GM12878 (cell line): ENCODE measurements around the gene PTPRM. TPM values are rescaled to one million over a fixed set of nuclear protein-coding genes. Genes with fewer than 3 reads are reported as not detected.

Source experiments
- ATAC-seq: fragments of 200-7000 bp; cut with Tn5 transposase; 3 replicates; pipeline ENCODE4 v1.9.1; 2020; ENCODE audit warnings: mild to moderate bottlenecking, moderate library complexity
- BruUV-seq: library from RNA; stranded (reverse); fragments of 400-500 nt; replicated peaks from 2 replicates; lab custom pipeline; 2021; lab: Mats Ljungman, UMichigan
- CTCF ChIA-PET: fragments of 300-600 bp; sonication (Branson Sonifier 250); formaldehyde crosslinking; extraction: SDS; loops from one replicate; lab custom pipeline; 2021; ENCODE audit warnings: inconsistent platforms; lab: Yijun Ruan, JAX
- POLR2A ChIA-PET: fragments of 350-600 bp; formaldehyde crosslinking; extraction: SDS; loops from one replicate; lab custom pipeline; 2021; ENCODE audit warnings: inconsistent platforms; lab: Charles Lee
- RAD21 ChIA-PET: fragments of 300-600 bp; sonication (Branson Sonifier 250); formaldehyde crosslinking; loops from one replicate; lab custom pipeline; 2023; ENCODE audit warnings: antibody characterized with exemption; ENCODE audit not compliant: unreplicated experiment; lab: Charles Lee
- SMC1A ChIA-PET: fragments of 300-600 bp; sonication (Branson Sonifier 250); formaldehyde crosslinking; loops from one replicate; lab custom pipeline; 2023; ENCODE audit not compliant: unreplicated experiment, uncharacterized antibody; lab: Charles Lee
- DNase-seq: peaks from one replicate; pipeline ENCODE4 v3.0.0-alpha.2; 2011; ENCODE audit warnings: low read depth, low spot score
- FAIRE-seq: peaks from 3 replicates; lab custom pipeline; 2011; peaks lifted over from hg19 to GRCh38; lab: Jason Lieb, UNC
- H2AFZ ChIP-seq: 2 replicates; pipeline ENCODE4 v1.6.0; 2011; ENCODE audit warnings: low read depth, low read length, control low read depth; ENCODE audit not compliant: control insufficient read depth
- H3K27ac ChIP-seq: 2 replicates; pipeline ENCODE4 v1.5.1; 2011; ENCODE audit warnings: control low read depth; ENCODE audit not compliant: control insufficient read depth, insufficient read depth
- H3K27me3 ChIP-seq, 2 experiments: replicated peaks in 1 of 2; 2 replicates each; pipeline versions ENCODE4 v1.6.0 to v1.6.1; 2011; ENCODE audit warnings: low read length in 1 of 2; ENCODE audit not compliant: control insufficient read depth in 2 of 2, insufficient read depth in 2 of 2
- H3K36me3 ChIP-seq, 2 experiments: 2 replicates each; pipeline ENCODE4 v1.5.1; 2011; ENCODE audit warnings: low read length in 1 of 2; ENCODE audit not compliant: control insufficient read depth in 2 of 2, insufficient read depth in 2 of 2
- H3K4me1 ChIP-seq: 2 replicates; pipeline ENCODE4 v1.6.1; 2011; ENCODE audit warnings: mild to moderate bottlenecking, low read length, moderate library complexity, mixed read lengths; ENCODE audit not compliant: control insufficient read depth, insufficient read depth
- H3K4me2 ChIP-seq: 2 replicates; pipeline ENCODE4 v1.6.0; 2011; ENCODE audit warnings: control low read depth; ENCODE audit not compliant: control insufficient read depth, insufficient read depth
- H3K4me3 ChIP-seq: fragments of 200-600 bp; sonication (generic); 2 replicates; pipeline ENCODE4 v1.5.1; 2016
- H3K79me2 ChIP-seq: 2 replicates; pipeline ENCODE4 v1.6.0; 2011; ENCODE audit warnings: low read length; ENCODE audit not compliant: control insufficient read depth, insufficient read depth
- H3K9ac ChIP-seq: 2 replicates; pipeline ENCODE4 v1.8.0; 2011; ENCODE audit warnings: low read length, control low read depth, mixed read lengths; ENCODE audit not compliant: control insufficient read depth, insufficient read depth
- H3K9me3 ChIP-seq: replicated peaks from 3 replicates; pipeline ENCODE4 v1.5.1; 2011; ENCODE audit warnings: mild to moderate bottlenecking, low read length; ENCODE audit not compliant: control insufficient read depth, insufficient read depth
- H4K20me1 ChIP-seq: 2 replicates; pipeline ENCODE4 v1.6.0; 2011; ENCODE audit not compliant: control insufficient read depth, insufficient read depth
- BMI1 ChIP-seq: fragments of 450-650 bp; IDR thresholded peaks from 2 replicates; pipeline ENCODE4 v1.6.1; 2016; ENCODE audit warnings: mild to moderate bottlenecking, moderate library complexity, borderline replicate concordance
- DPF2 ChIP-seq: fragments of 450-650 bp; IDR thresholded peaks from 2 replicates; pipeline ENCODE4 v1.6.1; 2017; ENCODE audit warnings: mild to moderate bottlenecking
- E2F4 ChIP-seq: IDR thresholded peaks from 2 replicates; pipeline ENCODE4 v1.6.1; 2012; ENCODE audit warnings: low read depth, low read length, improper control_type of control experiment
- EP300 ChIP-seq, 2 experiments: fragments of 150-350 bp in 1 of 2; IDR thresholded peaks; 2 replicates each; pipeline ENCODE4 v1.6.1; 2011 to 2012; ENCODE audit warnings: low read depth in 2 of 2, low read length in 2 of 2, borderline replicate concordance in 1 of 2, improper control_type of control experiment in 1 of 2, inconsistent platforms in 1 of 2; ENCODE audit not compliant: control insufficient read depth in 1 of 2
- ETV6 ChIP-seq, 2 experiments: fragments of 450-650 bp in 1 of 2; IDR thresholded peaks in 1 of 2; conservative IDR thresholded peaks in 1 of 2; 2 replicates each; pipeline ENCODE4 v1.6.1; 2014; ENCODE audit warnings: antibody characterized with exemption in 1 of 2, borderline replicate concordance in 1 of 2, low read depth in 1 of 2, mild to moderate bottlenecking in 1 of 2, moderate library complexity in 1 of 2
- GATAD2B ChIP-seq: fragments of 450-650 bp; conservative IDR thresholded peaks from 2 replicates; pipeline ENCODE4 v1.6.1; 2017; ENCODE audit warnings: low read depth, mild to moderate bottlenecking, moderate library complexity
- HDAC2 ChIP-seq: fragments of 200-600 bp; sonication (generic); IDR thresholded peaks from 2 replicates; pipeline ENCODE4 v1.6.1; 2017
- MYC ChIP-seq: IDR thresholded peaks from 2 replicates; pipeline ENCODE4 v1.6.1; 2011; ENCODE audit warnings: mild to moderate bottlenecking, low read length, moderate library complexity, inconsistent platforms; ENCODE audit not compliant: insufficient read depth, insufficient replicate concordance, insufficient read length, severe bottlenecking
- NRF1 ChIP-seq: conservative IDR thresholded peaks from 2 replicates; pipeline ENCODE4 v1.6.1; 2011; ENCODE audit warnings: mild to moderate bottlenecking, low read depth, low read length, improper control_type of control experiment
- STAT3 ChIP-seq: IDR thresholded peaks from 2 replicates; pipeline ENCODE4 v1.6.1; 2011; ENCODE audit warnings: low read depth, low read length, improper control_type of control experiment
- WRNIP1 ChIP-seq: IDR thresholded peaks from 2 replicates; pipeline ENCODE4 v1.6.1; 2011; ENCODE audit warnings: low read depth, low read length, improper control_type of control experiment, borderline replicate concordance
- WGBS: methylation state at CpG from one replicate; pipeline ENCODE4 v1.1.6; 2016; ENCODE audit warnings: low lambda C conversion rate; ENCODE audit not compliant: insufficient replicate concordance, insufficient coverage; ENCODE audit errors: missing lambda C conversion rate; 5-methylcytosine and 5-hydroxymethylcytosine counted together
- in situ Hi-C: fragments of 300-500 bp; cut with MboI; formaldehyde crosslinking; loops from 9 replicates; pipeline ENCODE4 v1.14.3; 2018; ENCODE audit warnings: mixed read lengths
- intact Hi-C: fragments of 100-400 bp; cut with micrococcal nuclease; formaldehyde crosslinking; loops from one replicate; pipeline ENCODE4 v1.14.2; 2022; ENCODE audit not compliant: unreplicated experiment
- polyA plus RNA-seq, 11 experiments: library from polyadenylated mRNA; depleted of rRNA in 4 of 11; unstranded in 6 of 11; stranded (reverse) in 5 of 11; fragments of >200 nt; fragmentation: Nextera tagmentation in 4 of 11; fragmentation: Illumina TruSeq in 1 of 11; extraction: Ambion mirVana in 4 of 11; extraction: Trizol in 1 of 11; gene quantifications; 1 replicate in 1 of 11; 2 replicates in 10 of 11; pipeline versions ENCODE4 v1.2.1 to v1.2.3, GENCODE V29; 2011 to 2016; ENCODE audit warnings: inconsistent platforms in 2 of 11, missing spikeins in 2 of 11, low read depth in 1 of 11
- total RNA-seq, 4 experiments: library from RNA; depleted of rRNA in 3 of 4; stranded (reverse); fragments of >200 nt in 3 of 4; fragmentation: Illumina TruSeq in 1 of 4; extraction: Trizol in 1 of 4; gene quantifications; 2 replicates each; pipeline versions ENCODE4 v1.2.1 to v1.2.3, GENCODE V29; 2013 to 2021

The PTPRM gene
- total and polyA plus RNA-seq, 10 of the 15 experiments (the other 5 are each of a cell fraction or from before 2014, with no cell fraction given): 0.07 to 22.6 (median 0.60) TPM

DNA sequence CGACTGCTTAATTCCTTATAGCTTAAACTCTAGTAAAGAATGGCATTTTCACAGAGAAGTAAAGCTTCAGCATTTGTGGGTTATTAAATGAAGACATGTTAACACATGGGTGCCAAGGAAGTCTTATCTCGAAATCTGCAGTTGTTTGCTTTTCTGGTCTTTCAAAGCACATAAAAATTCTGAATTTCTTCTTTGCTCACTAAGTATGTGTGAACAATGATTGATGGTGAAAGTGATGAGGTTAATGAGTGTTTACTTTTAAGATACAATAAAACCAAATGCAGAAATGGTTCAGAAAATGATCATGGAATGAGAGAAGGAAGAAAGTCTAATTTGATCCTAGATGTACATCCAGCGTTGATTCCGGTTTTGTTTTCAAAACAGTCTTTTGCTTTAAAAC lies 807.6 kb downstream of the PTPRM start:
- WGBS: 20% methylated on average over 4 of the region's 4 CpGs

More for the DNA sequence above, 807.6 kb downstream of the PTPRM start:
- intact Hi-C loops (no loop called here), in situ Hi-C loops (loop anchor here (25.0 kb wide), 1 partner anchor 1162 kb away; no protein-coding TSS in a partner anchor)
- RAD21 ChIA-PET: no interaction called here
- Histone ChIP-seq H3K27ac (no peak overlapping the region), H2AFZ (no peak overlapping the region), H3K27me3 (peaks cover 0 to 2% of the 10 kb centered on the region in 2 experiments; a peak in 3 of 4 replicates), H3K9me3 (no peaks in the 10 kb centered on the region), H4K20me1 (no peaks in the 10 kb centered on the region), H3K36me3 (no peaks in the 10 kb centered on the region), H3K9ac (no peak overlapping the region), H3K4me3 (no peak overlapping the region), H3K79me2 (no peaks in the 10 kb centered on the region), H3K4me2 (no peak overlapping the region), H3K4me1 (no peaks in the 10 kb centered on the region)
- TF ChIP-seq WRNIP1 (no peak), STAT3 (no peak), GATAD2B (no peak), HDAC2 (no peak), E2F4 (no peak), BMI1 (no peak), DPF2 (no peak), EP300 (IDR thresholded peaks at IDR 0.05; ENCODE audit: borderline replicate concordance in 1 of 2, control insufficient read depth in 1 of 2, low read depth in 2 of 2, low read length in 2 of 2) (no peak), MYC (no peak), NRF1 (no peak), ETV6 (conservative IDR thresholded peaks at IDR 0.05 in 1 of 2, IDR thresholded peaks at IDR 0.05 in 1 of 2; ENCODE audit: borderline replicate concordance in 1 of 2, low read depth in 1 of 2) (no peak)
- CTCF ChIA-PET: interaction anchor here (1.2 kb wide), 1 partner anchor 12 kb away, joined by 3 read pairs; no protein-coding TSS in a partner anchor
- POLR2A ChIA-PET: no interaction called here
- DNase-seq (no peak), FAIRE-seq (no peak), ATAC-seq (no peak)
- SMC1A ChIA-PET: interaction anchor here (1.2 kb wide), 2 partner anchors 15 to 17 kb away, joined by 3 to 4 read pairs; no protein-coding TSS in a partner anchor
- BruUV-seq: no TSS peak
